H1 (cell line): ENCODE results near the gene SPHK1. TPM values are rescaled to one million over a fixed set of nuclear protein-coding genes. Genes with fewer than 3 reads are reported as not detected.

Source experiments
- CTCF ChIA-PET: fragments of 300-600 bp; sonication (Branson Sonifier 250); formaldehyde crosslinking; loops from one replicate; lab custom pipeline; 2021; ENCODE audit not compliant: partially characterized antibody; lab: Charles Lee
- POLR2A ChIA-PET: fragments of 300-600 bp; sonication (Branson Sonifier 250); formaldehyde crosslinking; loops from one replicate; lab custom pipeline; 2021; ENCODE audit warnings: inconsistent platforms; ENCODE audit not compliant: partially characterized antibody; lab: Charles Lee
- DNase-seq, 2 experiments: peaks; one replicate each; pipeline versions ENCODE4 v3.0.0 to v3.0.0-alpha.2; 2010 to 2022; ENCODE audit warnings: low spot score in 2 of 2, low read depth in 1 of 2, mixed read lengths in 1 of 2
- FAIRE-seq: peaks from 2 replicates; lab custom pipeline; 2011; peaks lifted over from hg19 to GRCh38; lab: Jason Lieb, UNC
- H2AFZ ChIP-seq: 2 replicates; pipeline ENCODE4 v1.8.1; 2012; ENCODE audit warnings: low read length, inconsistent platforms
- H2AK5ac ChIP-seq: 2 replicates; pipeline ENCODE4 v1.6.1; 2013; ENCODE audit warnings: low read depth, low read length
- H2BK120ac ChIP-seq: replicated peaks from 2 replicates; pipeline ENCODE3; 2013; ENCODE audit warnings: low read depth, low read length, inconsistent platforms
- H2BK12ac ChIP-seq: 2 replicates; pipeline ENCODE4 v1.6.1; 2013; ENCODE audit warnings: low read depth, low read length
- H2BK15ac ChIP-seq: 2 replicates; pipeline ENCODE4 v1.6.1; 2013; ENCODE audit warnings: low read length
- H2BK20ac ChIP-seq: 2 replicates; pipeline ENCODE4 v1.6.1; 2013; ENCODE audit warnings: low read length
- H2BK5ac ChIP-seq: 2 replicates; pipeline ENCODE4 v1.6.1; 2013; ENCODE audit warnings: low read depth, low read length
- H3K14ac ChIP-seq: 2 replicates; pipeline ENCODE4 v1.6.1; 2013; ENCODE audit warnings: inconsistent platforms; ENCODE audit not compliant: insufficient read length
- H3K18ac ChIP-seq: 2 replicates; pipeline ENCODE4 v1.6.1; 2013; ENCODE audit warnings: low read length; ENCODE audit errors: extremely low read depth
- H3K23ac ChIP-seq: 2 replicates; pipeline ENCODE4 v1.6.1; 2013; ENCODE audit warnings: inconsistent platforms; ENCODE audit not compliant: insufficient read length
- H3K23me2 ChIP-seq: 2 replicates; pipeline ENCODE4 v1.6.1; 2013; ENCODE audit warnings: low read depth, low read length
- H3K27ac ChIP-seq: 2 replicates; pipeline ENCODE4 v1.6.1; 2011; ENCODE audit warnings: low read depth, low read length, inconsistent platforms
- H3K27me3 ChIP-seq, 4 experiments: replicated peaks in 1 of 4; 1 replicate in 1 of 4; 2 replicates in 3 of 4; pipeline versions ENCODE4 v1.6.1 to v1.8.1; 2011 to 2013; ENCODE audit warnings: low read length in 3 of 4, mild to moderate bottlenecking in 3 of 4, inconsistent platforms in 2 of 4, mixed read lengths in 2 of 4, moderate library complexity in 1 of 4; ENCODE audit not compliant: control insufficient read depth in 3 of 4, insufficient read depth in 3 of 4; ENCODE audit errors: extremely low read depth in 1 of 4
- H3K36me3 ChIP-seq, 4 experiments: 2 replicates each; pipeline versions ENCODE4 v1.6.1 to v1.8.1; 2011 to 2013; ENCODE audit warnings: mild to moderate bottlenecking in 4 of 4, low read length in 3 of 4, moderate library complexity in 2 of 4, control low read depth in 1 of 4, inconsistent platforms in 1 of 4; ENCODE audit not compliant: insufficient read depth in 4 of 4, control insufficient read depth in 2 of 4
- H3K4ac ChIP-seq: replicated peaks from 2 replicates; pipeline ENCODE3; 2013; ENCODE audit warnings: low read length, low read depth, mixed read lengths, inconsistent platforms; ENCODE audit not compliant: insufficient read length
- H3K4me1 ChIP-seq, 4 experiments: replicated peaks in 1 of 4; 1 replicate in 1 of 4; 2 replicates in 3 of 4; pipeline versions ENCODE4 v1.6.1 to v1.8.1; 2011 to 2013; ENCODE audit warnings: low read length in 3 of 4, inconsistent platforms in 2 of 4, mixed read lengths in 1 of 4; ENCODE audit not compliant: insufficient read depth in 4 of 4, control insufficient read depth in 3 of 4
- H3K4me2 ChIP-seq, 2 experiments: 2 replicates each; pipeline versions ENCODE4 v1.6.1 to v1.8.1; 2011 to 2013; ENCODE audit warnings: low read depth in 2 of 2, low read length in 2 of 2, control low read depth in 1 of 2, inconsistent platforms in 1 of 2, mild to moderate bottlenecking in 1 of 2; ENCODE audit not compliant: insufficient read depth in 1 of 2
- H3K4me3 ChIP-seq, 4 experiments: fragments of 200-600, 300-600 bp in 1 of 4; sonication (generic), shearing (Covaris generic), sonication (Bioruptor Twin) in 1 of 4; 2 replicates each; pipeline versions ENCODE4 v1.5.1 to v1.8.1; 2011 to 2016; ENCODE audit warnings: low read length in 4 of 4, low read depth in 3 of 4, control low read depth in 2 of 4, inconsistent platforms in 2 of 4, mild to moderate bottlenecking in 2 of 4, mixed read lengths in 1 of 4, moderate library complexity in 1 of 4; ENCODE audit not compliant: insufficient read depth in 2 of 4; ENCODE audit errors: extremely low read depth in 1 of 4
- H3K56ac ChIP-seq: replicated peaks from 2 replicates; pipeline ENCODE3; 2013; ENCODE audit warnings: low read depth, mild to moderate bottlenecking, mixed read lengths, low read length, inconsistent platforms; ENCODE audit not compliant: insufficient read length
- H3K79me1 ChIP-seq: 2 replicates; pipeline ENCODE4 v1.6.1; 2013; ENCODE audit warnings: low read depth, low read length, control low read depth
- H3K79me2 ChIP-seq, 2 experiments: 2 replicates each; pipeline versions ENCODE4 v1.6.1 to v1.8.1; 2012 to 2013; ENCODE audit warnings: low read length in 2 of 2, mild to moderate bottlenecking in 2 of 2, inconsistent platforms in 1 of 2; ENCODE audit not compliant: insufficient read depth in 2 of 2, control insufficient read depth in 1 of 2
- H3K9ac ChIP-seq, 4 experiments: replicated peaks in 1 of 4; 1 replicate in 1 of 4; 2 replicates in 3 of 4; pipeline versions ENCODE4 v1.6.1 to v1.8.1; 2011 to 2013; ENCODE audit warnings: low read depth in 3 of 4, low read length in 3 of 4, control low read depth in 2 of 4, mild to moderate bottlenecking in 2 of 4, moderate library complexity in 2 of 4, inconsistent platforms in 1 of 4; ENCODE audit errors: extremely low read depth in 1 of 4
- H3K9me3 ChIP-seq, 2 experiments: 2 replicates each; pipeline versions ENCODE4 v1.6.1 to v1.8.1; 2012 to 2013; ENCODE audit warnings: mild to moderate bottlenecking in 2 of 2, moderate library complexity in 2 of 2, control low read depth in 1 of 2, inconsistent platforms in 1 of 2, low read depth in 1 of 2, low read length in 1 of 2, mixed read lengths in 1 of 2; ENCODE audit not compliant: insufficient read depth in 2 of 2
- H4K20me1 ChIP-seq, 2 experiments: replicated peaks in 1 of 2; 2 replicates each; pipeline versions ENCODE3 to v1.8.1; 2011 to 2013; ENCODE audit warnings: inconsistent platforms in 2 of 2, low read length in 2 of 2, mild to moderate bottlenecking in 1 of 2; ENCODE audit not compliant: insufficient read depth in 2 of 2, control insufficient read depth in 1 of 2
- H4K5ac ChIP-seq: 2 replicates; pipeline ENCODE4 v1.6.1; 2013; ENCODE audit warnings: low read length, low read depth, mixed read lengths, inconsistent platforms; ENCODE audit not compliant: insufficient read length
- H4K8ac ChIP-seq: 2 replicates; pipeline ENCODE4 v1.8.0; 2013; ENCODE audit warnings: mild to moderate bottlenecking, moderate library complexity, low read length, inconsistent platforms; ENCODE audit not compliant: insufficient read depth; ENCODE audit errors: extremely low read depth
- H4K91ac ChIP-seq: replicated peaks from 2 replicates; pipeline ENCODE3; 2013; ENCODE audit warnings: low read length, mixed read lengths, inconsistent platforms; ENCODE audit not compliant: insufficient read length
- CREB1 ChIP-seq: IDR thresholded peaks from 2 replicates; pipeline ENCODE4 v1.6.1; 2012; ENCODE audit warnings: inconsistent platforms
- WGBS, 2 experiments: shearing (Covaris generic) in 1 of 2; methylation state at CpG; one replicate each; pipeline versions ENCODE4 v1.1.6 to v1.1.7; 2013 to 2015; ENCODE audit warnings: low lambda C conversion rate in 2 of 2, mixed read lengths in 2 of 2, inconsistent platforms in 1 of 2, low coverage in 1 of 2, missing lambda C conversion rate in 1 of 2; ENCODE audit not compliant: insufficient replicate concordance in 2 of 2, insufficient coverage in 1 of 2, insufficient read length in 1 of 2; ENCODE audit errors: extremely low coverage in 1 of 2, missing lambda C conversion rate in 1 of 2; 5-methylcytosine and 5-hydroxymethylcytosine counted together
- polyA plus RNA-seq, 7 experiments: library from polyadenylated mRNA; depleted of rRNA in 3 of 7; stranded (reverse) in 5 of 7; unstranded in 2 of 7; fragments of >200 nt in 5 of 7; fragments of 200-250 nt in 2 of 7; gene quantifications; 1 replicate in 5 of 7; 2 replicates in 1 of 7; 4 replicates in 1 of 7; pipeline versions ENCODE4 v1.2.1 to v1.2.3, GENCODE V29; 2011 to 2013; ENCODE audit warnings: missing spikeins in 2 of 7, mixed read lengths in 2 of 7
- total RNA-seq: library from RNA; stranded (reverse); fragmentation: NEBNext Ultra II Directional; extraction: Animal tissue kit (Norgen Biotek cat#: 25700); gene quantifications from 2 replicates; pipeline ENCODE4 v1.2.1, GENCODE V29; 2021
- TF ChIP-seq, protein P1 (sequence below), 3 experiments: IDR thresholded peaks; 1 replicate in 2 of 3; 2 replicates in 1 of 3; pipeline versions ENCODE4 v1.5.1 to v1.6.1; 2011; ENCODE audit warnings: low read length in 3 of 3, mild to moderate bottlenecking in 3 of 3, inconsistent platforms in 2 of 3, low read depth in 1 of 3, moderate library complexity in 1 of 3; ENCODE audit not compliant: insufficient read depth in 1 of 3; ENCODE audit errors: control extremely low read depth in 1 of 3

The SPHK1 gene
- total and polyA plus RNA-seq, 2 of the 8 experiments (the other 6 are each of a cell fraction or from before 2014, with no cell fraction given), result 2.4 TPM

DNA sequence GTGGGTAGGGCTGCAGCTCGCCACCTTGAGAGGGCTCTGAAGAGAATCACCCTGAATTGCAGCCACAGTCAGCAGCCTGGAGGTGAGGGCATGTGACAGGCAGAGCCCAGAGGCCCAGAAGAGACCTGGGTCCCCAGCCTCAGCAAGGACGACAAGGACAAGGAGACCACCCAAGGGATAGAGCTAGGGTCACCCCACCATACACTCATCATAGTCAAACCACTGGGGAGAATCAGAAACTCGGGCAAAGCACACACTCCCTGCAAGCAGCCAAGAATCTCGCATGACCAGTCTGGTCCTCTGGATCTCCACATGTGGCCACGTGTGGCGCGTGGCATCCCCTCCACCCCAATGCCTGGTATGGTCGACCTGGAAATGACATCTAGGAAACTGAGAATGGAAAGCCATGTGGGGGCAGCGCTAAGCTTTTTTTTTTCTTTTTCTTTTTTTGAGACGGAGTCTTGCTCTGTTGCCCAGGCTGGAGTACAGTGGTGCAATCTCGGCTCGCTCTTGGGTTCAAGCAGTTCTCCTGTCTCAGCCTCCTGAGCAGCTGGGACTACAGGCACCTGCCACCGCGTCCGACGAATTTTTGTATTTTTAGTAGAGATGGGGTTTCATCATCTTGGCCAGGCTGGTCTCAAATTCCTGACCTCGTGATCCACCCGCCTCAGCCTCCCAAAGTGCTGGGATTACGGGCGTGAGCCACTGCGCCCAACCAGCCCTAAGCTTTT, 4.6 kb upstream of the SPHK1 start:
- H4K8ac ChIP-seq, result no peak overlapping the region
- no peak overlapping the region for H2BK120ac ChIP-seq
- H3K36me3 ChIP-seq, result no peaks in the 10 kb centered on the region
- DNase-seq (no peak), FAIRE-seq (no peak)
- no peak overlapping the region for H2BK15ac ChIP-seq
- H2BK12ac ChIP-seq, result 0 out of 2 replicates have a peak overlapping the region, but pooled peaks have one; percentile 39
- no peak overlapping the region for H4K91ac ChIP-seq
- ChIA-PET CTCF (interaction anchor here (0.7 to 28.1 kb wide), 10 partner anchors 11 to 178 kb away, joined by 3 to 635 read pairs (median 5); partner anchors contain the start of gene PRPSAP1), POLR2A (interaction anchor here (1.0 kb wide), 1 partner anchor 77 kb away, joined by 3 read pairs; no protein-coding TSS in a partner anchor)
- H2BK5ac ChIP-seq, result no peak overlapping the region
- H3K4me2 ChIP-seq, result no peak overlapping the region
- no peaks in the 10 kb centered on the region for H4K20me1 ChIP-seq
- H3K18ac ChIP-seq, result no peak overlapping the region
- H3K4me1 ChIP-seq, result peaks cover 0 to 28% (median 10%) of the 10 kb centered on the region in 4 experiments; a peak in 5 of 7 replicates
- peaks cover 9 to 22% (median 19%) of the 10 kb centered on the region in 4 experiments; a peak in 6 of 7 replicates for H3K27me3 ChIP-seq
- H2AK5ac ChIP-seq, result no peak overlapping the region
- no peak overlapping the region for H3K9ac ChIP-seq
- H3K9me3 ChIP-seq, result no peaks in the 10 kb centered on the region
- no peak overlapping the region for H4K5ac ChIP-seq
- H3K4me3 ChIP-seq, result no peak overlapping the region
- H3K56ac ChIP-seq, result no peak overlapping the region
- 88% methylated on average over 15 of the region's 21 CpGs; no CpG with 5 or more reads in 1 of the 2 experiments for WGBS, 2 experiments
- 0 out of 2 replicates have a peak overlapping the region, but pooled peaks have one; percentile 15 for H2BK20ac ChIP-seq
- no peaks in the 10 kb centered on the region for H3K79me1 ChIP-seq
- H3K4ac ChIP-seq, result no peak overlapping the region
- TF ChIP-seq, protein P1, sequence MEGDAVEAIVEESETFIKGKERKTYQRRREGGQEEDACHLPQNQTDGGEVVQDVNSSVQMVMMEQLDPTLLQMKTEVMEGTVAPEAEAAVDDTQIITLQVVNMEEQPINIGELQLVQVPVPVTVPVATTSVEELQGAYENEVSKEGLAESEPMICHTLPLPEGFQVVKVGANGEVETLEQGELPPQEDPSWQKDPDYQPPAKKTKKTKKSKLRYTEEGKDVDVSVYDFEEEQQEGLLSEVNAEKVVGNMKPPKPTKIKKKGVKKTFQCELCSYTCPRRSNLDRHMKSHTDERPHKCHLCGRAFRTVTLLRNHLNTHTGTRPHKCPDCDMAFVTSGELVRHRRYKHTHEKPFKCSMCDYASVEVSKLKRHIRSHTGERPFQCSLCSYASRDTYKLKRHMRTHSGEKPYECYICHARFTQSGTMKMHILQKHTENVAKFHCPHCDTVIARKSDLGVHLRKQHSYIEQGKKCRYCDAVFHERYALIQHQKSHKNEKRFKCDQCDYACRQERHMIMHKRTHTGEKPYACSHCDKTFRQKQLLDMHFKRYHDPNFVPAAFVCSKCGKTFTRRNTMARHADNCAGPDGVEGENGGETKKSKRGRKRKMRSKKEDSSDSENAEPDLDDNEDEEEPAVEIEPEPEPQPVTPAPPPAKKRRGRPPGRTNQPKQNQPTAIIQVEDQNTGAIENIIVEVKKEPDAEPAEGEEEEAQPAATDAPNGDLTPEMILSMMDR (IDR thresholded peaks at IDR 0.05; ENCODE audit: control extremely low read depth in 1 of 3, insufficient read depth in 1 of 3, low read depth in 1 of 3, low read length in 3 of 3), result peak in 1 of 3 experiments; percentile 0; a peak in 1 of 4 replicates
- TF ChIP-seq CREB1, result no peak
- no peak overlapping the region for H3K14ac ChIP-seq
- H3K23ac ChIP-seq, result no peak overlapping the region
- H2AFZ ChIP-seq, result no peak overlapping the region
- H3K79me2 ChIP-seq, result no peaks in the 10 kb centered on the region
- no peak overlapping the region for H3K27ac ChIP-seq
- H3K23me2 ChIP-seq, result peaks cover 21% of the 10 kb centered on the region
